GM12878 (cell line): ENCODE results near the gene CEP250. TPM values are rescaled to one million over a fixed set of nuclear protein-coding genes. Genes with fewer than 3 reads are reported as not detected.

ENCODE experiments used
- ATAC-seq: fragments of 200-7000 bp; cut with Tn5 transposase; 3 replicates; pipeline ENCODE4 v1.9.1; 2020; ENCODE audit warnings: mild to moderate bottlenecking, moderate library complexity
- BruUV-seq: library from RNA; stranded (reverse); fragments of 400-500 nt; replicated peaks from 2 replicates; lab custom pipeline; 2021; lab: Mats Ljungman, UMichigan
- CTCF ChIA-PET: fragments of 300-600 bp; sonication (Branson Sonifier 250); formaldehyde crosslinking; extraction: SDS; loops from one replicate; lab custom pipeline; 2021; ENCODE audit warnings: inconsistent platforms; lab: Yijun Ruan, JAX
- POLR2A ChIA-PET: fragments of 350-600 bp; formaldehyde crosslinking; extraction: SDS; loops from one replicate; lab custom pipeline; 2021; ENCODE audit warnings: inconsistent platforms; lab: Charles Lee
- RAD21 ChIA-PET: fragments of 300-600 bp; sonication (Branson Sonifier 250); formaldehyde crosslinking; loops from one replicate; lab custom pipeline; 2023; ENCODE audit warnings: antibody characterized with exemption; ENCODE audit not compliant: unreplicated experiment; lab: Charles Lee
- SMC1A ChIA-PET: fragments of 300-600 bp; sonication (Branson Sonifier 250); formaldehyde crosslinking; loops from one replicate; lab custom pipeline; 2023; ENCODE audit not compliant: unreplicated experiment, uncharacterized antibody; lab: Charles Lee
- DNase-seq: peaks from one replicate; pipeline ENCODE4 v3.0.0-alpha.2; 2011; ENCODE audit warnings: low read depth, low spot score
- FAIRE-seq: peaks from 3 replicates; lab custom pipeline; 2011; peaks lifted over from hg19 to GRCh38; lab: Jason Lieb, UNC
- H2AFZ ChIP-seq: 2 replicates; pipeline ENCODE4 v1.6.0; 2011; ENCODE audit warnings: low read depth, low read length, control low read depth; ENCODE audit not compliant: control insufficient read depth
- H3K27ac ChIP-seq: 2 replicates; pipeline ENCODE4 v1.5.1; 2011; ENCODE audit warnings: control low read depth; ENCODE audit not compliant: control insufficient read depth, insufficient read depth
- H3K27me3 ChIP-seq, 2 experiments: replicated peaks in 1 of 2; 2 replicates each; pipeline versions ENCODE4 v1.6.0 to v1.6.1; 2011; ENCODE audit warnings: low read length in 1 of 2; ENCODE audit not compliant: control insufficient read depth in 2 of 2, insufficient read depth in 2 of 2
- H3K36me3 ChIP-seq, 2 experiments: 2 replicates each; pipeline ENCODE4 v1.5.1; 2011; ENCODE audit warnings: low read length in 1 of 2; ENCODE audit not compliant: control insufficient read depth in 2 of 2, insufficient read depth in 2 of 2
- H3K4me1 ChIP-seq: 2 replicates; pipeline ENCODE4 v1.6.1; 2011; ENCODE audit warnings: mild to moderate bottlenecking, low read length, moderate library complexity, mixed read lengths; ENCODE audit not compliant: control insufficient read depth, insufficient read depth
- H3K4me2 ChIP-seq: 2 replicates; pipeline ENCODE4 v1.6.0; 2011; ENCODE audit warnings: control low read depth; ENCODE audit not compliant: control insufficient read depth, insufficient read depth
- H3K4me3 ChIP-seq: fragments of 200-600 bp; sonication (generic); 2 replicates; pipeline ENCODE4 v1.5.1; 2016
- H3K79me2 ChIP-seq: 2 replicates; pipeline ENCODE4 v1.6.0; 2011; ENCODE audit warnings: low read length; ENCODE audit not compliant: control insufficient read depth, insufficient read depth
- H3K9ac ChIP-seq: 2 replicates; pipeline ENCODE4 v1.8.0; 2011; ENCODE audit warnings: low read length, control low read depth, mixed read lengths; ENCODE audit not compliant: control insufficient read depth, insufficient read depth
- H3K9me3 ChIP-seq: replicated peaks from 3 replicates; pipeline ENCODE4 v1.5.1; 2011; ENCODE audit warnings: mild to moderate bottlenecking, low read length; ENCODE audit not compliant: control insufficient read depth, insufficient read depth
- H4K20me1 ChIP-seq: 2 replicates; pipeline ENCODE4 v1.6.0; 2011; ENCODE audit not compliant: control insufficient read depth, insufficient read depth
- BACH1 ChIP-seq: fragments of 450-650 bp; IDR thresholded peaks from 2 replicates; pipeline ENCODE4 v1.6.1; 2017; ENCODE audit warnings: mild to moderate bottlenecking, borderline replicate concordance
- BHLHE40 ChIP-seq, 2 experiments: fragments of 450-650 bp in 1 of 2; IDR thresholded peaks; 2 replicates each; pipeline ENCODE4 v1.6.1; 2011 to 2017; ENCODE audit warnings: low read depth in 2 of 2, borderline replicate concordance in 1 of 2, improper control_type of control experiment in 1 of 2, low read length in 1 of 2, mild to moderate bottlenecking in 1 of 2
- CEBPB ChIP-seq, 2 experiments: fragments of 150-350 bp in 1 of 2; IDR thresholded peaks; 2 replicates each; pipeline ENCODE4 v1.6.1; 2012 to 2014; ENCODE audit warnings: low read depth in 2 of 2, low read length in 2 of 2, borderline replicate concordance in 1 of 2, inconsistent platforms in 1 of 2
- EED ChIP-seq: sonication (generic); IDR thresholded peaks from 2 replicates; pipeline ENCODE4 v1.6.1; 2016; ENCODE audit warnings: antibody characterized with exemption, low read depth
- EGR1 ChIP-seq, 2 experiments: IDR thresholded peaks; 1 replicate in 1 of 2; 2 replicates in 1 of 2; pipeline ENCODE4 v1.6.1; 2011 to 2012; ENCODE audit warnings: low read depth in 2 of 2, low read length in 2 of 2, borderline replicate concordance in 1 of 2, mild to moderate bottlenecking in 1 of 2, moderate library complexity in 1 of 2
- EZH2 ChIP-seq: IDR thresholded peaks from 2 replicates; pipeline ENCODE4 v1.6.1; 2012; ENCODE audit warnings: low read depth, mild to moderate bottlenecking, control low read depth, inconsistent platforms, low read length, borderline replicate concordance; ENCODE audit not compliant: control insufficient read depth
- FOS ChIP-seq: IDR thresholded peaks from 3 replicates; pipeline ENCODE4 v1.6.1; 2011; ENCODE audit warnings: borderline replicate concordance; ENCODE audit not compliant: insufficient read length; ENCODE audit errors: extremely low read depth
- GATAD2B ChIP-seq: fragments of 450-650 bp; conservative IDR thresholded peaks from 2 replicates; pipeline ENCODE4 v1.6.1; 2017; ENCODE audit warnings: low read depth, mild to moderate bottlenecking, moderate library complexity
- MEF2A ChIP-seq: IDR thresholded peaks from 2 replicates; pipeline ENCODE4 v1.6.1; 2011; ENCODE audit warnings: low read depth, mild to moderate bottlenecking, low read length, moderate library complexity; ENCODE audit not compliant: insufficient read depth
- MTA3 ChIP-seq: IDR thresholded peaks from 2 replicates; pipeline ENCODE4 v1.6.1; 2012; ENCODE audit warnings: low read length, inconsistent platforms, borderline replicate concordance
- NBN ChIP-seq: fragments of 450-650 bp; IDR thresholded peaks from 2 replicates; pipeline ENCODE4 v1.6.1; 2016
- NR2C1 ChIP-seq: fragments of 450-650 bp; IDR thresholded peaks from 2 replicates; pipeline ENCODE4 v1.6.1; 2017; ENCODE audit warnings: antibody characterized with exemption, mild to moderate bottlenecking, moderate library complexity
- POLR2A ChIP-seq: IDR thresholded peaks from 2 replicates; pipeline ENCODE4 v1.6.1; 2011; ENCODE audit warnings: low read depth, mild to moderate bottlenecking, low read length
- RAD21 ChIP-seq: IDR thresholded peaks from 2 replicates; pipeline ENCODE4 v1.6.1; 2011; ENCODE audit warnings: mild to moderate bottlenecking, low read depth, low read length, moderate library complexity; ENCODE audit not compliant: insufficient read depth
- SMC3 ChIP-seq: IDR thresholded peaks from 2 replicates; pipeline ENCODE4 v1.6.1; 2011; ENCODE audit warnings: low read length, improper control_type of control experiment, borderline replicate concordance
- SPI1 ChIP-seq: IDR thresholded peaks from 2 replicates; pipeline ENCODE4 v1.6.1; 2011; ENCODE audit warnings: low read depth, mild to moderate bottlenecking, low read length, moderate library complexity, borderline replicate concordance; ENCODE audit not compliant: insufficient read depth
- TCF7 ChIP-seq: IDR thresholded peaks from 2 replicates; pipeline ENCODE4 v1.6.1; 2014; ENCODE audit warnings: antibody characterized with exemption, borderline replicate concordance
- ZNF274 ChIP-seq: IDR thresholded peaks from one replicate; pipeline ENCODE4 v1.8.0; 2011; ENCODE audit not compliant: insufficient read length, insufficient read depth
- WGBS: methylation state at CpG from one replicate; pipeline ENCODE4 v1.1.6; 2016; ENCODE audit warnings: low lambda C conversion rate; ENCODE audit not compliant: insufficient replicate concordance, insufficient coverage; ENCODE audit errors: missing lambda C conversion rate; 5-methylcytosine and 5-hydroxymethylcytosine counted together
- in situ Hi-C: fragments of 300-500 bp; cut with MboI; formaldehyde crosslinking; loops from 9 replicates; pipeline ENCODE4 v1.14.3; 2018; ENCODE audit warnings: mixed read lengths
- intact Hi-C: fragments of 100-400 bp; cut with micrococcal nuclease; formaldehyde crosslinking; loops from one replicate; pipeline ENCODE4 v1.14.2; 2022; ENCODE audit not compliant: unreplicated experiment
- polyA plus RNA-seq, 11 experiments: library from polyadenylated mRNA; depleted of rRNA in 4 of 11; unstranded in 6 of 11; stranded (reverse) in 5 of 11; fragments of >200 nt; fragmentation: Nextera tagmentation in 4 of 11; fragmentation: Illumina TruSeq in 1 of 11; extraction: Ambion mirVana in 4 of 11; extraction: Trizol in 1 of 11; gene quantifications; 1 replicate in 1 of 11; 2 replicates in 10 of 11; pipeline versions ENCODE4 v1.2.1 to v1.2.3, GENCODE V29; 2011 to 2016; ENCODE audit warnings: inconsistent platforms in 2 of 11, missing spikeins in 2 of 11, low read depth in 1 of 11
- total RNA-seq, 4 experiments: library from RNA; depleted of rRNA in 3 of 4; stranded (reverse); fragments of >200 nt in 3 of 4; fragmentation: Illumina TruSeq in 1 of 4; extraction: Trizol in 1 of 4; gene quantifications; 2 replicates each; pipeline versions ENCODE4 v1.2.1 to v1.2.3, GENCODE V29; 2013 to 2021
- TF ChIP-seq, protein P1 (sequence below): fragments of 450-650 bp; IDR thresholded peaks from 2 replicates; pipeline ENCODE4 v1.6.1; 2017; ENCODE audit warnings: mild to moderate bottlenecking, low read depth, inconsistent platforms; ENCODE audit not compliant: poor library complexity, severe bottlenecking
- TF ChIP-seq, protein P2 (sequence below): fragments of 450-650 bp; IDR thresholded peaks from 2 replicates; pipeline ENCODE4 v1.6.1; 2017; ENCODE audit warnings: antibody characterized with exemption, mild to moderate bottlenecking, moderate library complexity

CEP250 gene
- total and polyA plus RNA-seq, 10 of the 15 experiments (the other 5 are each of a cell fraction or from before 2014, with no cell fraction given): 2.4 to 41.6 (median 25.7) TPM

DNA sequence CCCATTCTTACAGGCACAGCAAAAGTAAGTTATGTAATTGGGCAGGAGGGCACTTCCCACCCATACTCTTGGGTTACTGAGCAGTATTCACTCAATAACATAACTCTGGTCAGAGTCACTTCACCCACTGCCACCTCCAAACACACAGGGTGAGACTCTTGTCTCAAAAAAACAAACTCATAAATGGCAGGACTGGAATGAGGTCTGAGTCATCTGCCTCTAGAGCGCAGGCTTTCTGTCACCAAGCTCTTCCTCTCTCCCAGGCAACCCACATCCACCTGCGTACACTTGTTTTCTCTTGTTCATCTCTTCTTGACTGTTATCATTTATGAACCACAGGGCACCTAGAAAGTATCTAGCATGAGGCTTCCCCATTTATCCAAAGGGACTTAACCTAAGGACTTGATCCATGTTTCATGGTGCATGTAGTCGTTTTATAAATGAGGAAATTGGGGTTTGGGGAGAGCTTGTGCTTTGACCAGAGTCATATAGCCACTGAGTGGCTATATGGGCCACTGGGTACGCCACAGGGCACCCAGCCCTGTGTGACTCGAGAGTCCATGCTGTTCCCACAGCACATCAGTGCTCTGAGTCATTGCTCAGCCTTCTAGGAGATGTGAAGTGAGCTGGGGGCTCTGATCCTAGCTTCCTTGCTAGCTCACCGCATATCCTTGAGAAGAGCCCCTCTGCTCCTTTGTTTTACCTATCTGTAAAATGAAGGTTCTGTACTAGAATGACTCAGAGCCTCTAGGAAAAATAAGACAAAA is 51.7 kb downstream of the CEP250 start:
- CTCF ChIA-PET: interaction anchor here (1.1 to 1.5 kb wide), 3 partner anchors 10 to 112 kb away, joined by 3 to 4 read pairs (median 3); no protein-coding TSS in a partner anchor
- no peak for TF ChIP-seq BHLHE40 (IDR thresholded peaks at IDR 0.05; ENCODE audit: borderline replicate concordance in 1 of 2, low read depth in 2 of 2, low read length in 1 of 2)
- no peak for TF ChIP-seq RAD21
- no peak for TF ChIP-seq GATAD2B
- no peak for TF ChIP-seq EZH2
- no peak for TF ChIP-seq SPI1
- TF ChIP-seq MTA3: no peak
- no peak for TF ChIP-seq BACH1
- no peak for TF ChIP-seq EED
- no peak for TF ChIP-seq POLR2A
- no peak for TF ChIP-seq FOS
- TF ChIP-seq, protein P1, sequence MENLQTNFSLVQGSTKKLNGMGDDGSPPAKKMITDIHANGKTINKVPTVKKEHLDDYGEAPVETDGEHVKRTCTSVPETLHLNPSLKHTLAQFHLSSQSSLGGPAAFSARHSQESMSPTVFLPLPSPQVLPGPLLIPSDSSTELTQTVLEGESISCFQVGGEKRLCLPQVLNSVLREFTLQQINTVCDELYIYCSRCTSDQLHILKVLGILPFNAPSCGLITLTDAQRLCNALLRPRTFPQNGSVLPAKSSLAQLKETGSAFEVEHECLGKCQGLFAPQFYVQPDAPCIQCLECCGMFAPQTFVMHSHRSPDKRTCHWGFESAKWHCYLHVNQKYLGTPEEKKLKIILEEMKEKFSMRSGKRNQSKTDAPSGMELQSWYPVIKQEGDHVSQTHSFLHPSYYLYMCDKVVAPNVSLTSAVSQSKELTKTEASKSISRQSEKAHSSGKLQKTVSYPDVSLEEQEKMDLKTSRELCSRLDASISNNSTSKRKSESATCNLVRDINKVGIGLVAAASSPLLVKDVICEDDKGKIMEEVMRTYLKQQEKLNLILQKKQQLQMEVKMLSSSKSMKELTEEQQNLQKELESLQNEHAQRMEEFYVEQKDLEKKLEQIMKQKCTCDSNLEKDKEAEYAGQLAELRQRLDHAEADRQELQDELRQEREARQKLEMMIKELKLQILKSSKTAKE: no peak
- TF ChIP-seq, protein P2, sequence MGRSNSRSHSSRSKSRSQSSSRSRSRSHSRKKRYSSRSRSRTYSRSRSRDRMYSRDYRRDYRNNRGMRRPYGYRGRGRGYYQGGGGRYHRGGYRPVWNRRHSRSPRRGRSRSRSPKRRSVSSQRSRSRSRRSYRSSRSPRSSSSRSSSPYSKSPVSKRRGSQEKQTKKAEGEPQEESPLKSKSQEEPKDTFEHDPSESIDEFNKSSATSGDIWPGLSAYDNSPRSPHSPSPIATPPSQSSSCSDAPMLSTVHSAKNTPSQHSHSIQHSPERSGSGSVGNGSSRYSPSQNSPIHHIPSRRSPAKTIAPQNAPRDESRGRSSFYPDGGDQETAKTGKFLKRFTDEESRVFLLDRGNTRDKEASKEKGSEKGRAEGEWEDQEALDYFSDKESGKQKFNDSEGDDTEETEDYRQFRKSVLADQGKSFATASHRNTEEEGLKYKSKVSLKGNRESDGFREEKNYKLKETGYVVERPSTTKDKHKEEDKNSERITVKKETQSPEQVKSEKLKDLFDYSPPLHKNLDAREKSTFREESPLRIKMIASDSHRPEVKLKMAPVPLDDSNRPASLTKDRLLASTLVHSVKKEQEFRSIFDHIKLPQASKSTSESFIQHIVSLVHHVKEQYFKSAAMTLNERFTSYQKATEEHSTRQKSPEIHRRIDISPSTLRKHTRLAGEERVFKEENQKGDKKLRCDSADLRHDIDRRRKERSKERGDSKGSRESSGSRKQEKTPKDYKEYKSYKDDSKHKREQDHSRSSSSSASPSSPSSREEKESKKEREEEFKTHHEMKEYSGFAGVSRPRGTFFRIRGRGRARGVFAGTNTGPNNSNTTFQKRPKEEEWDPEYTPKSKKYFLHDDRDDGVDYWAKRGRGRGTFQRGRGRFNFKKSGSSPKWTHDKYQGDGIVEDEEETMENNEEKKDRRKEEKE: no peak
- no peak for TF ChIP-seq TCF7
- no peak for TF ChIP-seq NBN
- TF ChIP-seq EGR1 (IDR thresholded peaks at IDR 0.05; ENCODE audit: borderline replicate concordance in 1 of 2, low read depth in 2 of 2, low read length in 2 of 2): no peak
- TF ChIP-seq SMC3: no peak
- no peak for TF ChIP-seq ZNF274
- no peak for TF ChIP-seq CEBPB (IDR thresholded peaks at IDR 0.05; ENCODE audit: borderline replicate concordance in 1 of 2, low read depth in 2 of 2, low read length in 2 of 2)
- TF ChIP-seq MEF2A: no peak
- TF ChIP-seq NR2C1: no peak
- TF ChIP-seq, all 136 proteins: peak for 0
- Histone ChIP-seq H3K9ac (no peak overlapping the region), H3K27me3 (no peaks in the 10 kb centered on the region), H3K4me3 (no peak overlapping the region), H3K36me3 (peaks cover 13 to 38% of the 10 kb centered on the region in 2 experiments; a peak in 3 of 4 replicates), H4K20me1 (peaks cover 5% of the 10 kb centered on the region), H3K9me3 (no peaks in the 10 kb centered on the region), H3K79me2 (no peaks in the 10 kb centered on the region), H3K4me2 (no peak overlapping the region; the same call in 1 of the 2 replicates), H3K27ac (no peak overlapping the region), H2AFZ (no peak overlapping the region), H3K4me1 (peaks cover 24% of the 10 kb centered on the region)
- intact Hi-C loops (no loop called here), in situ Hi-C loops (no loop called here)
- ChIA-PET RAD21 (no interaction called here), POLR2A (no interaction called here), SMC1A (interaction anchor here (1.3 kb wide), 1 partner anchor 16 kb away, joined by 3 read pairs; no protein-coding TSS in a partner anchor)
- ATAC-seq: peak; percentile 22; the same call in 2 of the 3 replicates
- FAIRE-seq: no peak
- no TSS peak for BruUV-seq
- 35% methylated on average over 6 of the region's 6 CpGs for WGBS
- no peak for DNase-seq
